Stomach smooth muscle (tissue), 2 donors: ENCODE data around the gene SLX4.
"Not testable (repeated sequence)": the region's sequence is repeated elsewhere in the genome, so short reads cannot be mapped to it uniquely, and the experiment has no call there.

Experiments used
- H3K27ac ChIP-seq: one replicate; pipeline ENCODE4 v1.7.0; 2013; ENCODE audit warnings: mild to moderate bottlenecking, low read length, inconsistent platforms
- H3K27me3 ChIP-seq, 2 donors: one replicate each; pipeline ENCODE4 v1.7.0; 2013; ENCODE audit warnings: low read length in 2 of 2; ENCODE audit not compliant: insufficient read depth in 2 of 2, control insufficient read depth in 1 of 2
- H3K36me3 ChIP-seq, 2 donors: one replicate each; pipeline ENCODE4 v1.7.0; 2013; ENCODE audit warnings: low read length in 2 of 2; ENCODE audit not compliant: control insufficient read depth in 2 of 2, insufficient read depth in 2 of 2
- H3K4me1 ChIP-seq: one replicate; pipeline ENCODE4 v1.7.0; 2013; ENCODE audit warnings: low read length; ENCODE audit not compliant: control insufficient read depth, insufficient read depth
- H3K4me3 ChIP-seq, 2 donors: one replicate each; pipeline ENCODE4 v1.7.0; 2013; ENCODE audit warnings: low read length in 2 of 2
- H3K9ac ChIP-seq, 2 donors: one replicate each; pipeline ENCODE4 v1.7.0; 2013; ENCODE audit warnings: low read length in 2 of 2, mild to moderate bottlenecking in 1 of 2
- H3K9me3 ChIP-seq, 2 donors: one replicate each; pipeline ENCODE4 v1.7.0; 2013; ENCODE audit warnings: low read length in 2 of 2; ENCODE audit not compliant: control insufficient read depth in 2 of 2
- donor health status: healthy.
- donor health status: Pancreatic carcinoma.

The SLX4 gene

DNA sequence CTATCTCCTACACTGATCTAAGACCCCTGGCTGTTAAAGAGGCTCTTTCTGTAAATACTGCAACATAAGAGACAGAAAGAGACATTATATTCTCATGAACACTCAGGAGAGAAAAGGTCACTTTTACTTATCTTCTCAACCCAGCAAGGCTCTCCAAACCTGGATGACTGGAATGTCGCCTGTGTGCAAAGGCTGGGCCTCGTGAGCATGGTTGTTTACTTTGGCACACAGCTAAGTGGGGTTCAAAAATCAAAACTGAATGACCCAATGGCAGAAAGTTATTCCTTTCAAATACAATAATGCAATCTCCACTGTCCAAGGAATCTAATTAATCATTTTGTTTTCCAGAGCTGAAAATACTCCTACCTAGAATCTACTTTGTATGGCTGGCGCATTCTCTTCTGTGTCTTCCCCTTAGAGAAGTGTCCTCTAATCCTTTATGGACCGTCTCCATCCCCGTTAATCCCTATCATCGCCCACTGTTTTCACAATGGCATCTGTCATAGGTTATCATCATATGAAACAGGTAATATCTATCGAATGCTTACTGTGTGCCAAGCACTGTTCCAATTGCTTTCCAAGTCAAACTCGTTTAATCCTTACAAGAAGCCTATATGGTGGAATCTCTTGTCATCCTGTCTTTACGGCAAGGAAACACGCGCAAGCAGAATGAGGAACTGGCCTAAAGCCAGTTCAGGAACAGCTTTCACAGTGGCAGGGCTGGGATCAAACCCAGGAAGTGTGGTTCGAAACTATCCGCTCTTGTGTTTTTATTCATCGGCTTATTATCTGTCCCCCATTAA, 1.3 kb downstream of the SLX4 start:
- Histone ChIP-seq H3K4me3 (peak overlapping the region; percentile 84 to 95), H3K36me3 (peaks cover 0 to under 1% of the 10 kb centered on the region in 2 donors), H3K9ac (peak overlapping the region in 1 of 2 donors; percentile 59), H3K27ac (no peak overlapping the region), H3K4me1 (peaks cover 15% of the 10 kb centered on the region), H3K9me3 (no peaks in the 10 kb centered on the region), H3K27me3 (no peaks in the 10 kb centered on the region)

- not testable (repeated sequence) for H3K9ac ChIP-seq, H3K4me3 ChIP-seq, H3K9me3 ChIP-seq, H3K27ac ChIP-seq, H3K27me3 ChIP-seq, H3K36me3 ChIP-seq
- peaks cover 15% of the 10 kb centered on the region for H3K4me1 ChIP-seq
These were observed 2.4 kb downstream of the SLX4 start for GRCh38 chr16:3608976-3609375.

GRCh38 chr16:3608069-3608468, 3.3 kb downstream of the SLX4 start:
- Histone ChIP-seq H3K4me3 (no peak overlapping the region), H3K4me1 (peaks cover 15% of the 10 kb centered on the region), H3K27me3 (no peaks in the 10 kb centered on the region), H3K9me3 (no peaks in the 10 kb centered on the region), H3K27ac (no peak overlapping the region), H3K9ac (no peak overlapping the region), H3K36me3 (no peaks in the 10 kb centered on the region)

GRCh38 chr16:3607634-3608033, 3.8 kb downstream of the SLX4 start:
- H3K27ac ChIP-seq = no peak overlapping the region
- no peak overlapping the region for H3K9ac ChIP-seq
- H3K9me3 ChIP-seq = no peaks in the 10 kb centered on the region
- H3K4me3 ChIP-seq = no peak overlapping the region
- peaks cover 0 to 2% of the 10 kb centered on the region in 2 donors for H3K36me3 ChIP-seq
- H3K4me1 ChIP-seq = peaks cover 14% of the 10 kb centered on the region
- H3K27me3 ChIP-seq = no peaks in the 10 kb centered on the region

DNA sequence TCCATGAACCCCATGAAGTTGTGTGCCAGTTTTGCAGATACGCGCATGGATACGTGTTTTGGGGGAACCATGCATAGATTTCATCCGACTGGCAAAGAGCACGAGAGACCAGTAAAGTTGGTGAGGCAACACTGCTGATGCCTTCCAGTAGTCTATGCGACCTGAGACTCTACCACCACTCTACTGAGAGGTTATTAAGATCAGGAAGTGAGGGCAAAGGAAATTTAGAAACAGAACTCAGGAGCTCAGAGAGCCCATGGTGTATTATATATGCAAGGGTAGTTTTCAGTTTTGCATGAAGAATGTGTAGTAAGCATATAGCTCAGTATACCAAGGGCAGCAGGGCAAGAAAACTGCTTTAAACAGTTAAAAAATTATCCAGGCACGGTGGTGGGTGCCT, 4.2 kb downstream of the SLX4 start:
- Histone ChIP-seq H3K27ac (no peak overlapping the region), H3K4me3 (no peak overlapping the region), H3K36me3 (peaks cover 2 to 6% of the 10 kb centered on the region in 2 donors), H3K4me1 (peaks cover 11% of the 10 kb centered on the region), H3K9me3 (no peaks in the 10 kb centered on the region), H3K27me3 (no peaks in the 10 kb centered on the region), H3K9ac (no peak overlapping the region)

DNA sequence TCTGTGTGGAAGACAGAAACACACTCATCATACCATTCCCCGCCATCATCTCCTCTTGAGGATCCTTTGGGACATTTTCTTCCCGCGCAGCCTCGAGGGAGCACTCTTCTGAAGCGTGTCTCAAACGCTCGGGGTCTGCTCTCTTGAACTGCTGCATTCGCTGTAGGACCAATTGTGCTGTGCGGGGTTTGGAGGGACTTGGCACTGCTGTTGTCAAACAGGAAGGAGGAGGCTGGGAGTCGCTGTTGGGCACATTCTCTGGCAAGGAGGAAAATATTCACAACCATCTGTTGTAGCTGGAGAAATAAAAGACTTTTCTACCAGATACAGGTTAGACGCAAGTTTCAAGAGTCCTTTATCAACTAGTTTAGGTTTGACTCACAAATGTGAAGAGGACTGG, 5.0 kb downstream of the SLX4 start:
- H3K4me3 ChIP-seq = no peak overlapping the region
- no peaks in the 10 kb centered on the region for H3K9me3 ChIP-seq
- peaks cover 11% of the 10 kb centered on the region for H3K4me1 ChIP-seq
- H3K9ac ChIP-seq = no peak overlapping the region
- no peaks in the 10 kb centered on the region for H3K27me3 ChIP-seq
- H3K36me3 ChIP-seq = peaks cover 4 to 13% of the 10 kb centered on the region in 2 donors
- H3K27ac ChIP-seq = no peak overlapping the region

DNA sequence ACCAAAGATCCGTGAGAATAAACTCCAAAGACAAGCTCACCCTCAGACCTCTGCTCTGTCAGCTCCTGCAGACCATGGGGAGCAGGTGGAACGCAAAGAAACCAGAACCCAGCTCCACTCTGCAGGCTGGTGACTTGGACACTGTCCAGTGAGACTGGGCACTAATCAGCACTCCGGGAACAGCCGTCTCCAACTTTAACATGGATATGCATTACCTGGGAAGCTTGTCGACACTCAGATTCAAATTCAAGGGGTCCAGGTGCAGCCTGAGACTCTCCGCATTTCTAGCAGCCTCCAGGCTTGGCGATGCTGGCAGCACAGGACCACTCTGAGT, 9.1 kb downstream of the SLX4 start:
- no peak overlapping the region for H3K27ac ChIP-seq
- H3K36me3 ChIP-seq = peaks cover 11 to 20% of the 10 kb centered on the region in 2 donors
- H3K27me3 ChIP-seq = no peaks in the 10 kb centered on the region
- no peaks in the 10 kb centered on the region for H3K9me3 ChIP-seq
- no peaks in the 10 kb centered on the region for H3K4me1 ChIP-seq
- no peak overlapping the region for H3K4me3 ChIP-seq
- H3K9ac ChIP-seq = no peak overlapping the region

- Histone ChIP-seq H3K4me1 (no peaks in the 10 kb centered on the region), H3K4me3 (no peak overlapping the region), H3K27ac (no peak overlapping the region), H3K9ac (no peak overlapping the region), H3K27me3 (no peaks in the 10 kb centered on the region), H3K9me3 (no peaks in the 10 kb centered on the region), H3K36me3 (peaks cover 11 to 20% of the 10 kb centered on the region in 2 donors)
These were observed 9.6 kb downstream of the SLX4 start for GRCh38 chr16:3601614-3602319.

GRCh38 chr16:3599922-3600321, 11.5 kb downstream of the SLX4 start:
- Histone ChIP-seq H3K36me3 (peaks cover 11 to 20% of the 10 kb centered on the region in 2 donors), H3K9me3 (no peaks in the 10 kb centered on the region), H3K9ac (no peak overlapping the region), H3K27ac (no peak overlapping the region), H3K27me3 (no peaks in the 10 kb centered on the region), H3K4me1 (no peaks in the 10 kb centered on the region), H3K4me3 (no peak overlapping the region)

- no peaks in the 10 kb centered on the region for H3K27me3 ChIP-seq
These were observed 12.3 kb downstream of the SLX4 start for GRCh38 chr16:3599121-3599520.

DNA sequence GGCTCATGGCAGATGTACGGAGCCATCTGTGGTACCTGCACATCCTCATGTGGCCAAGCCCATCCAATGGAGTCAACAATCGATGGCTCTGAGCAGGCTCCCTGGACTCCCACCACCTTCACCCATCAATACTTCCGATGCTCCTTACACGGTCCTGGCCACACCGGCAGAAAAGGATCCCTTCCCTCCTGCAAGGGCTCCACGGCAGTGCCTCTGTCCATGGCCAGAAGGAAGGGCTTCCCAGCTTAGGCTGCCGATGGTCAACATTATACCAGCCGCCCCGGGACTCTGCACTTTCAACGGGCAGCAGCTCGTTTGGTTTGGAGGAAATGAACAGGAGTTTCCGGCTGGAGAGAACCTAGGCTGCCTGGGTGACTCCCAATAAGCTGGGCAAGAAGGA, 13.2 kb downstream of the SLX4 start:
- no peaks in the 10 kb centered on the region for H3K4me1 ChIP-seq
- H3K9ac ChIP-seq = no peak overlapping the region
- H3K9me3 ChIP-seq = no peaks in the 10 kb centered on the region
- H3K27me3 ChIP-seq = no peaks in the 10 kb centered on the region
- no peak overlapping the region for H3K27ac ChIP-seq
- H3K4me3 ChIP-seq = no peak overlapping the region
- peaks cover 11 to 20% of the 10 kb centered on the region in 2 donors for H3K36me3 ChIP-seq

More at GRCh38 chr16:3599121-3599520, 12.3 kb downstream of the SLX4 start:
- H3K27ac ChIP-seq = no peak overlapping the region
- H3K36me3 ChIP-seq = peaks cover 11 to 20% of the 10 kb centered on the region in 2 donors
- no peaks in the 10 kb centered on the region for H3K4me1 ChIP-seq
- H3K4me3 ChIP-seq = no peak overlapping the region
- H3K9me3 ChIP-seq = no peaks in the 10 kb centered on the region
- no peak overlapping the region for H3K9ac ChIP-seq
